GM18499 (cell line): ENCODE data around the gene TTR.
A peak's percentile ranks its signal among the peaks of the same experiment; 100 is the strongest.

Experiments
- ATAC-seq: cut with Tn5 transposase; IDR thresholded peaks from one replicate; pipeline ENCODE4 v1.9.1; 2021; ENCODE audit warnings: moderate number of reproducible peaks; ENCODE audit not compliant: insufficient read depth, unreplicated experiment

The TTR gene

GRCh38 chr18:31591628-31592027 is at the start of gene TTR:
TTR (plus strand) TSS chr18:31591877; CDS start chr18:31591903, 26 bp downstream.
- ATAC-seq, result no peak

DNA sequence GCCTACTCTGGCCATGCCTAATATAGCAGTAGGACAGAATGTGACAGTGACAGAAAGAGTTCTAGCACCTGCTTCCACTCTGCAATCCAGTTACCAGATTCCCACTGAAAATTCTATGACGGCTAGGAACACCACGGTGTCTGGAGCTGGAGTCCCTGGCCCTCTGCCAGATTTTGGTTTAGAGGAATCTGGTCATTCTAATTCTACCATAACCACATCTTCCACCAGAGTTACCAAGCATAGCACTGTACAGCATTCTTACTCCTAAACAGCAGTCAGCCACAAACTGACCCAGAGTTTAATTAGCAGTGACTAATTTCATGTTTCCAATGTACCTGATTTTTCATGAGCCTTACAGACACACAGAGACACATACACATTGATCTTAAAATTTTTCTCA is 45.2 kb upstream of the TTR start:
- no peak for ATAC-seq

DNA sequence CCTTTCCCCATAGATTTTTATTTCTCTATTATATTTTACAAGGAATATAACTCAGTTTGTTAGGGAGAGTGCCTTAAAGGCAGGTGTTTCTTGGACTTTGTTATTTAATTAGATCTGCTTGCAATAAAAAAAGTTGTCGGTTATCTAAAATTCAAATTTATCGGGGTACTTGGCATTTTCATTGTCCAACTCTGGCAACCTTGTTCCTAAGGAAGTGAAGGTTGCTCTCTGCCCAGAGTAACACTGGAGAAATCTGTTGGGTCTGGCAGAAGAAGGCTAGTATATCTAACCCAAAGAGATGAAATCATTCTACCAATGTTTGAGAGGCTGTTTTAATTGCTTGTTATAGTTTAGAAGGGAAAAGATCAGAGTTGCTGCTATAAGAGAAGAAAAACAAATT is 42.8 kb upstream of the TTR start:
- no peak for ATAC-seq

GRCh38 chr18:31549416-31549815 is 42.3 kb upstream of the TTR start:
- ATAC-seq, result no peak

GRCh38 chr18:31551883-31552282 is 39.8 kb upstream of the TTR start:
- no peak for ATAC-seq

DNA sequence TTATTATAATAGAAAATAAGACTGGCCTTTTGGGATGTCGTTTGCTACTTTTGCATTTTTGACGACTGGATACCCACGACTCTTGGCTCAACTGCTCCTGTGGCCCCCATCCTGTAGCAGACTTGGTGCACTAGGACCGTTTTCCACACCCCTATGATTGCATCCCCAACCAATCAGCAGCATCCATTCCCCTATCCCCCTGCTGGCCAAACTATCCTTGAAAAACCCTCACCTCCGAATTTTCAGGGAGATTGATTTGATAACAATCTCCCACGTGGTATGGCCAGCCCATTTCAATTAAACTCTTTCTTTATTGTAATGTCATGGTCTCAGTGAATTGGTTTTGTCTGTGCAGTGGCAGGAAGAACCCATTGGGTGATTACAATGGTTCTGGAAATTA is 37.9 kb upstream of the TTR start:
- ATAC-seq, result no peak

DNA sequence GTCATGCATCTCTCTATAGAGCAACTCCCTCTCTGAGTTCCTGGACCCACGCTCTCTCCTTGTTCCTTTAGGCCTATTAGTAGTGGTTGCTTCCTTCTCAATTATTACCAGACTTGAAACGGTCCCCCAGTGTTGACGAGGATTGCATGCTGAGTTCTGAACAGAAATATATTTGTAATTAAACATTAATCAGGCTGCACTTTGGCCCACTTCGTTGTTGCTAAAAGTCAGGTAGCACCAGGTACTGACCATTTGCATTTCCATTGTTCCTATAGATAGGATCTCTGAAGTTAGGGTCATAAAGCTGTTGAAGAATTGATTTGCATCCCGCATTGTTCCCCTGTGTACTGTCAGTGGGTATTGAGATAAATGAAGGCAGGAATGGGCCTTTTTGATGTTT is 36.9 kb upstream of the TTR start:
- no peak for ATAC-seq

DNA sequence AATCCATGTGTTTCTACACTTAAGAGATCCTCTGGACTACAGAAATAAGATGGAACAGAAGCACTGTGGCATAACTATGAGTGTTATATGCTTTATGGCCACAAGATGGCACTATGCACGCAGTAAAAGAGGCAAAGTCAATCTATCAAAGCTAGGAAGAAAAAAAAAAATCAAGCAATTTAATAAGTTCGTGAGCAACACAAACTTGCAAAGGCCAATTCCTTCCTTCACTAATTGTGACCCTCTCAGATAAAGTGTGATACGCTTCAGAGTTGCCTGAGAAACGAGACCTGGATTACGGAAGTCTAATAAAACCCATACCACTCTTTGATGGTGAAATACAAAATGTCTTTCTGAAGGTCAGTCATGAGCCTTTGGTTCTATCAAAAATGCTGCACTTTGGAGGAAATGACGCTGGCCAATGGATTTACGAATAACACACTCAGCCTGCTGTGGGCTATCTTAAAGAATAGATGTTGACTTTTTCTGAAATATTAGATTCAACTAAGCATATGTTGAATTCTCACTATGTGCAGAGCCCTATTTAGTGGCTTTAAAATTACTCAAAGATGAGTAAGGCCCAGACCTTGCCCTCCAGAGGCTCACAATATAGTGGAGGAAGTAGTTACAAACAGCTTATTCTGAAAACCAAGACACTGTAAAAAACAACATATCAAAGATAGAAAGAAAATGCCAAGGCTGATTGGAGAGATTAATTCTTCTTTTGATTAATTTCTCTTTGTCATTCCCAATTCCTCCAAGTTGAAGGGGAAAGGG is 35.5 kb upstream of the TTR start:
- peak; percentile 61 for ATAC-seq

GRCh38 chr18:31557446-31557845 is 34.2 kb upstream of the TTR start:
- ATAC-seq, result no peak

GRCh38 chr18:31558567-31558966 is 33.1 kb upstream of the TTR start:
- no peak for ATAC-seq

DNA sequence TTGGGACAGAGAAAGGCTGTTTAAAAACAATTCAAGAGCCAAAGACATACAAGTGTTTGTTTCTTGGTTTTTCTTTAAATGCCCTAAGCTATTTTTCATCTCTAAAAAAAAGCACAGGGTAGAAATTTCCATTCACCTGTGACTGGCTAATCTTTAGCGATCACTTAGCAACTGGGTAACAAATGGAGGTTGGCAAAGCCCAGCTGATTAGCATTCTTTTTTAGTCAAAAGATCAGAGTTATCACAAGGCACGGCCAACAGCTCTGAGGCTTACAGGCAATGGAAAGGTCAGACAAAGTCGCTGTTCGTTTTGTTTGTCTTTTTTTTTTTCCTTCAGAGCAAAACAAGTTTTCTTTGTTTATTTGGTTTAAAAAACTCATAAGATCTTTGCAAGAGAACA is 29.0 kb upstream of the TTR start:
- ATAC-seq, result no peak

DNA sequence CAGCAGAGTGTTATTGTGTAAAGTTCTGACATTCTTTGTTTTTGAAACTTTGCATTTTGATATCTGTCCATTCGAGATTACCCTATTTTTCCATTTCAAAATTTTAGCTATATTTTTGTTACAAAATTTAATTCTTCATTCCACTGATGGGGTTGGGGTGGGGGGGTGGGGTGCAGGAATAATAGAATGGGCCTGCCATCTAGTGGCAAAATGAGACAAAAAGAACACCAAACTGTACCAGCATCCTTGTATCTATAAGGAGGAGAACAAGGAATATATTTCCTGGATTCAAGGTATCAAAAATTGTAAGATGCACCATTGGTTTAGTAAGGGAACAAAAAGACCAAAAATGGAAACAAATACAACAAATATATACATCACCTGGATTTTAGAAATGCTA is 27.9 kb upstream of the TTR start:
- no peak for ATAC-seq

DNA sequence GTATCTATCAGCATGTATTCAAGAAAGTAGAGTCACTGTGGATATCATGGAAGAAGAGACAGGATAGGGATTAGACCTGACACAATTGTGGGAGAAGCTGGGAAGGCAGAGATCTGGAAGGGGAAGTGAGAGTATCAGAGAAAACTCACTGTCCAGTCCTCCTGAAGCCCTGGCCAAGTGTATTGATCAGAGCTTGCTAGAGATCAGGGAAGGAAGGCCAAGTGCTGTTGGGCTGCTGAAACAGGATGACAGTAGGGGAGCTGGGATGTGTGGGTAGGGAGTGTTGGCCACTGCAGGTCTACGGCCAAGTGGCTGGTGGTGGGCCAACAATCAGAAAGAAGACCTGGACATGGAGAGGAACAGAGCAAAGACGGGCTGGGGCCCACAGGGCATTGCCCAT is 26.3 kb upstream of the TTR start:
- no peak for ATAC-seq

DNA sequence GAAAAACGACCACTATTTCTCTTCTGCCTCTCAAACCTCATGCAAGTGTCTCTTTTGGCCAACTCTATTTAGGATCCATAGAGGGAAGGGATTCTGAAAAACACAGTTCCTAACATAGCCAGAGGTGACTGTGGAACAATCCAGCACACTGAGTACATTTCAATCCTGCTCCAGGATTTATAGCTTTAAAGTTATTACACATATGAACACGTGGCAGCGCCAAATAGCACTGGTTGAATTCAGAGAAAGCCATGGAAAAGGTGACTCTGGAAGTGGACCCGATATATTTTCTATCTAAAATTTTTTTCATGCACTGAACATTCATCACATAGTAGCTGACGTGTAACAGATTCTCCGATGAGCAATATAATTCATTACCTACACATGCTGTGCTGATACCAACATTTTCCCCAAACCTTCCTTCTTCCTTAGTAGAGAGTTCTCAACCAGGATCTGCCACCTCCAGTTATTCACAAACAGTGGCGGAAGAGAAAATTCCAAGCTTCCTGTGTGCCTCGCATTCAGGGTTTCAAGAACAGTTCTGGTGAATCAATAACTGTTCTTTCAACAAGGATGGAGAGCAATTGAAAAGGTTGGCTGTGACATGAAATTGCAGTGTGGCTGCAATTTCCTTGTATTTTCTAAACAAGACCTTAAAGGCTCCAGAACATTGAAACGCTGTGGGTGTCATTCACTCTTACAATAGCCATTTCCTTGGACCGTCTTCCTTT is 25.7 kb upstream of the TTR start:
- ATAC-seq, result no peak

- ATAC-seq, result no peak
These were observed 24.9 kb upstream of the TTR start for GRCh38 chr18:31566576-31567306.

- ATAC-seq, result no peak
These were observed 19.3 kb upstream of the TTR start for GRCh38 chr18:31572368-31572767.

- no peak for ATAC-seq
These were observed 18.6 kb upstream of the TTR start for GRCh38 chr18:31573051-31573450.

- no peak for ATAC-seq
These were observed 17.3 kb upstream of the TTR start for GRCh38 chr18:31574359-31574758.

GRCh38 chr18:31575515-31576257 is 16.0 kb upstream of the TTR start:
- ATAC-seq, result no peak

DNA sequence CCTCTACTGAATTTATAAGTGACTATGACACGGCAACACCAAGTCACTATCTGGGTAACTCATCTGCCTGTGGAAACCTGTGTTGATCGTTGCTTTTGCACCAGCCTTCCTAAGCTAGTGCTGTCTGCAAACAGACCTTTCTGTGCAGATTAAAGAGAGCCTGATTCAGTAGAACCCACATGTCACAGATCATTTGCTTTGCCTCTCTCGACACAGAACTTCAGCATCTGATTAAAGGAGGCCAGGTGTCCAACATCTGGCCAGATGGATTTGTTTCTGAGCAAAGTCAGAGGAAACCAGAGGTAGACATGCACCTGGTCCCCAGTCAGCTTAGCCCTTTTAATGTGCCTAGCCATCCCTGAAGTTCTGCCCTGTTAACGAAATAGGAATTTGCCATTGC is 15.0 kb upstream of the TTR start:
- no peak for ATAC-seq

DNA sequence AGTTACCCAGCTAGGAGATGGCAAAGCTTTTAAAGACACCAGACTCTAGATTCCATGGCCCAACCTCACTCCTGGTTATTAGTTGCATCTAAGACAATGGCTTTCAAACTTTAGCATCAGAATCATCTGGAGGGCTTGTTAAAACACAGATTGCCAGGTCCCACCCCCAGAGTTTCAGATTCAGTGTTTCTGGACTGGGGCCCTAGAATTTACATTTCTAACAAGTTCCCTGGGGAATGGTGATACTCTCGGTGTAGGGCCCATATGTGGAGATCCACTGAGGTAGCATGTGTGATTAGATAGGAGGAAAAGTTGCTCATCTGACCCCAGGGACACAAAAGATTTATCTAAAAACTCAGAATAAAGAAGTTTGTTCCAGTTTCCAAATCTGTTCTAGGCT is 14.5 kb upstream of the TTR start:
- no peak for ATAC-seq
